ENCODE results near the gene EPC1.

GRCh38 chr10:32374605-32375004, 27.6 kb upstream of the EPC1 start:
- TF ChIP-seq ZFP3 (CRISPR knock-in tag; IDR thresholded peaks at IDR 0.05) (no peak), RARB (CRISPR knock-in tag; IDR thresholded peaks at IDR 0.05) (no peak), PPARA (CRISPR knock-in tag; IDR thresholded peaks at IDR 0.05; ENCODE audit: borderline replicate concordance) (no peak), SNAI2 (CRISPR knock-in tag; IDR thresholded peaks at IDR 0.05) (no peak), ZFP30 (CRISPR knock-in tag; IDR thresholded peaks at IDR 0.05) (no peak), GLIS3 (CRISPR knock-in tag; IDR thresholded peaks at IDR 0.05) (no peak), PATZ1 (CRISPR knock-in tag; IDR thresholded peaks at IDR 0.05; ENCODE audit: borderline replicate concordance) (no peak), BACH2 (CRISPR knock-in tag; IDR thresholded peaks at IDR 0.05; ENCODE audit: borderline replicate concordance) (no peak), CSDC2 (CRISPR knock-in tag; IDR thresholded peaks at IDR 0.05) (no peak)
- TF ChIP-seq, protein P1, sequence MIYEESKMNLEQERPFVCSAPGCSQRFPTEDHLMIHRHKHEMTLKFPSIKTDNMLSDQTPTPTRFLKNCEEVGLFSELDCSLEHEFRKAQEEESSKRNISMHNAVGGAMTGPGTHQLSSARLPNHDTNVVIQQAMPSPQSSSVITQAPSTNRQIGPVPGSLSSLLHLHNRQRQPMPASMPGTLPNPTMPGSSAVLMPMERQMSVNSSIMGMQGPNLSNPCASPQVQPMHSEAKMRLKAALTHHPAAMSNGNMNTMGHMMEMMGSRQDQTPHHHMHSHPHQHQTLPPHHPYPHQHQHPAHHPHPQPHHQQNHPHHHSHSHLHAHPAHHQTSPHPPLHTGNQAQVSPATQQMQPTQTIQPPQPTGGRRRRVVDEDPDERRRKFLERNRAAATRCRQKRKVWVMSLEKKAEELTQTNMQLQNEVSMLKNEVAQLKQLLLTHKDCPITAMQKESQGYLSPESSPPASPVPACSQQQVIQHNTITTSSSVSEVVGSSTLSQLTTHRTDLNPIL (CRISPR knock-in tag; IDR thresholded peaks at IDR 0.05; ENCODE audit: low read depth), result no peak

Measured in SK-N-SH treated with all-trans-retinoic acid at 6 μM for 48 hours (cell line).